CD4-positive, alpha-beta T cell (primary cell): ENCODE measurements around the gene RNF135. TPM values are rescaled to one million over a fixed set of nuclear protein-coding genes. Genes with fewer than 3 reads are reported as not detected.

Experiments
- ATAC-seq: fragments of 200-7000 bp; cut with Tn5 transposase; one replicate; pipeline ENCODE4 v1.10.0; 2022; ENCODE audit warnings: mild to moderate bottlenecking; ENCODE audit not compliant: poor library complexity
- CTCF ChIA-PET: fragments of 350-600 bp; sonication (Branson Sonifier 250); formaldehyde crosslinking; loops from one replicate; lab custom pipeline; 2021; ENCODE audit warnings: antibody characterized with exemption, inconsistent platforms; lab: Charles Lee
- POLR2A ChIA-PET: fragments of 350-600 bp; sonication (Branson Sonifier 250); formaldehyde crosslinking; loops from one replicate; lab custom pipeline; 2021; ENCODE audit warnings: antibody characterized with exemption, inconsistent platforms; lab: Charles Lee
- DNase-seq, 14 experiments: peaks; one replicate each; pipeline ENCODE4 v3.0.0-alpha.2; 2013 to 2020; ENCODE audit warnings: mixed read lengths in 2 of 14
- H3K27ac ChIP-seq, 2 donors: one replicate each; pipeline versions ENCODE4 v1.5.1 to v1.7.0; 2013; ENCODE audit warnings: low read length in 2 of 2, low read depth in 1 of 2, mild to moderate bottlenecking in 1 of 2
- H3K27me3 ChIP-seq, 2 experiments: 1 replicate in 1 of 2; 2 replicates in 1 of 2; pipeline versions ENCODE4 v1.6.1 to v1.7.0; 2013; ENCODE audit warnings: low read length in 2 of 2, control low read depth in 1 of 2, mild to moderate bottlenecking in 1 of 2, moderate library complexity in 1 of 2; ENCODE audit not compliant: insufficient read depth in 2 of 2, control insufficient read depth in 1 of 2
- H3K36me3 ChIP-seq: one replicate; pipeline ENCODE4 v1.6.1; 2013; ENCODE audit warnings: low read length, control low read depth; ENCODE audit not compliant: insufficient read depth
- H3K4me1 ChIP-seq: one replicate; pipeline ENCODE4 v1.6.1; 2013; ENCODE audit warnings: low read length, control low read depth; ENCODE audit not compliant: insufficient read depth
- H3K4me3 ChIP-seq: one replicate; pipeline ENCODE4 v1.5.1; 2013; ENCODE audit warnings: mild to moderate bottlenecking, low read length, moderate library complexity
- H3K9me3 ChIP-seq, 2 experiments: 1 replicate in 1 of 2; 2 replicates in 1 of 2; pipeline versions ENCODE4 v1.6.1 to v1.7.0; 2013; ENCODE audit warnings: low read length in 2 of 2, mild to moderate bottlenecking in 2 of 2, control low read depth in 1 of 2, moderate library complexity in 1 of 2; ENCODE audit not compliant: control insufficient read depth in 1 of 2, insufficient read depth in 1 of 2
- H3K27ac Mint-ChIP-seq: one replicate; pipeline ENCODE4 v1.8.0; 2020; ENCODE audit warnings: mixed read lengths
- H3K27me3 Mint-ChIP-seq: one replicate; pipeline ENCODE4 v1.8.0; 2021; ENCODE audit warnings: mixed read lengths
- H3K36me3 Mint-ChIP-seq: one replicate; pipeline ENCODE4 v1.8.0; 2021; ENCODE audit warnings: low read depth, mixed read lengths
- H3K4me1 Mint-ChIP-seq: one replicate; pipeline ENCODE4 v1.8.0; 2021; ENCODE audit warnings: low read depth, mixed read lengths
- H3K4me3 Mint-ChIP-seq: one replicate; pipeline ENCODE4 v1.8.0; 2020; ENCODE audit warnings: mild to moderate bottlenecking, mixed read lengths
- H3K9me3 Mint-ChIP-seq: one replicate; pipeline ENCODE4 v1.8.0; 2020; ENCODE audit warnings: mixed read lengths
- intact Hi-C, 2 experiments: fragments of 100-400 bp; cut with DNase I in 1 of 2; cut with micrococcal nuclease in 1 of 2; formaldehyde crosslinking; loops; one replicate each; pipeline versions ENCODE4 v1.15.1 to v1.9.0; 2023 to 2025; cut with DNase I, micrococcal nuclease
- total RNA-seq, 174 experiments: library from RNA in 2 of 174; stranded (reverse) in 2 of 174; gene quantifications; one replicate each; pipeline ENCODE4 v1.2.3 and lab custom pipeline; 2021 to 2026
- TF ChIP-seq, protein P1 (sequence below): fragments of 200-600 bp; IDR thresholded peaks from one replicate; pipeline ENCODE4 v1.8.0; 2022; ENCODE audit warnings: antibody characterized with exemption, mild to moderate bottlenecking

Gene RNF135
- total RNA-seq, 2 experiments from 2014 or later, result 1.5 to 1.8 TPM

GRCh38 chr17:30922235-30923030 is 48.4 kb upstream of the RNF135 start:
- ATAC-seq, result no peak
- Mint-ChIP-seq H3K9me3 (no peaks in the 10 kb centered on the region), H3K36me3 (no peaks in the 10 kb centered on the region), H3K27me3 (peaks cover 54% of the 10 kb centered on the region), H3K4me3 (peak overlapping the region; percentile 69), H3K27ac (no peak overlapping the region), H3K4me1 (peaks cover 16% of the 10 kb centered on the region)
- H3K4me3 ChIP-seq, result peak overlapping the region; percentile 35
- POLR2A ChIA-PET, result interaction anchor here (0.7 kb wide), 1 partner anchor 319 kb away, joined by 3 read pairs; no protein-coding TSS in a partner anchor
- TF ChIP-seq, protein P1, sequence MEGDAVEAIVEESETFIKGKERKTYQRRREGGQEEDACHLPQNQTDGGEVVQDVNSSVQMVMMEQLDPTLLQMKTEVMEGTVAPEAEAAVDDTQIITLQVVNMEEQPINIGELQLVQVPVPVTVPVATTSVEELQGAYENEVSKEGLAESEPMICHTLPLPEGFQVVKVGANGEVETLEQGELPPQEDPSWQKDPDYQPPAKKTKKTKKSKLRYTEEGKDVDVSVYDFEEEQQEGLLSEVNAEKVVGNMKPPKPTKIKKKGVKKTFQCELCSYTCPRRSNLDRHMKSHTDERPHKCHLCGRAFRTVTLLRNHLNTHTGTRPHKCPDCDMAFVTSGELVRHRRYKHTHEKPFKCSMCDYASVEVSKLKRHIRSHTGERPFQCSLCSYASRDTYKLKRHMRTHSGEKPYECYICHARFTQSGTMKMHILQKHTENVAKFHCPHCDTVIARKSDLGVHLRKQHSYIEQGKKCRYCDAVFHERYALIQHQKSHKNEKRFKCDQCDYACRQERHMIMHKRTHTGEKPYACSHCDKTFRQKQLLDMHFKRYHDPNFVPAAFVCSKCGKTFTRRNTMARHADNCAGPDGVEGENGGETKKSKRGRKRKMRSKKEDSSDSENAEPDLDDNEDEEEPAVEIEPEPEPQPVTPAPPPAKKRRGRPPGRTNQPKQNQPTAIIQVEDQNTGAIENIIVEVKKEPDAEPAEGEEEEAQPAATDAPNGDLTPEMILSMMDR, result no peak
- CTCF ChIA-PET, result interaction anchor here (0.6 kb wide), 1 partner anchor 1306 kb away, joined by 3 read pairs; no protein-coding TSS in a partner anchor
- no peak overlapping the region for H3K27ac ChIP-seq
- peaks cover 15% of the 10 kb centered on the region for H3K4me1 ChIP-seq
- peaks cover 0 to 5% of the 10 kb centered on the region in 2 experiments for H3K9me3 ChIP-seq
- peaks cover 34 to 44% of the 10 kb centered on the region in 2 experiments for H3K27me3 ChIP-seq
- peak in 1 of 14 experiments; percentile 11 for DNase-seq
- intact Hi-C loops, result no loop called here
- no peaks in the 10 kb centered on the region for H3K36me3 ChIP-seq

DNA sequence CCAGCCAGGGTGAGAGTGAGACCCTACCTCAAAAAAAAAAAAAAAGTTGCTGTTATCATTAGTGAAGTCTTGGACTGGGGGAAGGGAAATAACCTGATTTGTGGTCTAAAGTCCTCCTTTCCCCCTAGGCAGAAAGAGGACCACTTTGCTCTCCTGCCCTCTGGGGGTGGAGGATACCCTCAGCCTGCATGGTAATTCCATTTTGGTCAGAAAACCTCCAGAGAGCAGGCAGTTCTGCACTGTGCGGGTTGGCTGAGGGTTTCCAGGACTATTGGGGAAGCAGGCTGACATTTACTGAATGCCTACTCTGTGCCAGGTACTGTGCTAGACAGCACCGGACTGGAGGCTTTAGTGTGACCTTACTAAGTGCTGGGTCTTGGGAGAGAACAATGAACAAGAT is 46.5 kb upstream of the RNF135 start:
- ChIA-PET POLR2A (no interaction called here), CTCF (no interaction called here)
- Mint-ChIP-seq H3K27me3 (peaks cover 54% of the 10 kb centered on the region), H3K4me1 (peaks cover 16% of the 10 kb centered on the region), H3K4me3 (no peak overlapping the region), H3K9me3 (no peaks in the 10 kb centered on the region), H3K27ac (no peak overlapping the region), H3K36me3 (no peaks in the 10 kb centered on the region)
- peaks cover 34 to 44% of the 10 kb centered on the region in 2 experiments for H3K27me3 ChIP-seq
- no peak overlapping the region for H3K27ac ChIP-seq
- peaks cover 0 to 5% of the 10 kb centered on the region in 2 experiments for H3K9me3 ChIP-seq
- H3K36me3 ChIP-seq, result no peaks in the 10 kb centered on the region
- no peak for DNase-seq
- intact Hi-C loops, result no loop called here
- TF ChIP-seq, protein P1, result no peak
- ATAC-seq, result no peak
- no peak overlapping the region for H3K4me3 ChIP-seq
- H3K4me1 ChIP-seq, result peaks cover 15% of the 10 kb centered on the region

- H3K4me1 ChIP-seq, result peaks cover 13% of the 10 kb centered on the region
- peaks cover 27 to 32% of the 10 kb centered on the region in 2 experiments for H3K27me3 ChIP-seq
- DNase-seq, result peak in 1 of 14 experiments; percentile 22
- no peak overlapping the region for H3K4me3 ChIP-seq
- H3K4me3 Mint-ChIP-seq, result no peak overlapping the region
- H3K36me3 Mint-ChIP-seq, result no peaks in the 10 kb centered on the region
- H3K4me1 Mint-ChIP-seq, result peaks cover 7% of the 10 kb centered on the region
- peaks cover 40% of the 10 kb centered on the region for H3K27me3 Mint-ChIP-seq
- intact Hi-C loops, result no loop called here
- peaks cover 0 to 5% of the 10 kb centered on the region in 2 experiments for H3K9me3 ChIP-seq
- ChIA-PET CTCF (no interaction called here), POLR2A (no interaction called here)
- no peaks in the 10 kb centered on the region for H3K36me3 ChIP-seq
- no peak for ATAC-seq
- H3K27ac Mint-ChIP-seq, result no peak overlapping the region
- H3K9me3 Mint-ChIP-seq, result no peaks in the 10 kb centered on the region
- H3K27ac ChIP-seq, result no peak overlapping the region
- TF ChIP-seq, protein P1, result no peak
These were observed 44.3 kb upstream of the RNF135 start for GRCh38 chr17:30926516-30926915.
